RCC 7860 (cell line): ENCODE results near the gene METTL15.
"Not testable (repeated sequence)": the region's sequence is repeated elsewhere in the genome, so short reads cannot be mapped to it uniquely, and the experiment has no call there.

ENCODE experiments used
- DNase-seq: peaks from one replicate; pipeline ENCODE4 v3.0.0-alpha.2; 2015; ENCODE audit warnings: low spot score
- FAIRE-seq: peaks from 2 replicates; lab custom pipeline; 2012; peaks lifted over from hg19 to GRCh38; lab: Jason Lieb, UNC

METTL15 gene, protein sequence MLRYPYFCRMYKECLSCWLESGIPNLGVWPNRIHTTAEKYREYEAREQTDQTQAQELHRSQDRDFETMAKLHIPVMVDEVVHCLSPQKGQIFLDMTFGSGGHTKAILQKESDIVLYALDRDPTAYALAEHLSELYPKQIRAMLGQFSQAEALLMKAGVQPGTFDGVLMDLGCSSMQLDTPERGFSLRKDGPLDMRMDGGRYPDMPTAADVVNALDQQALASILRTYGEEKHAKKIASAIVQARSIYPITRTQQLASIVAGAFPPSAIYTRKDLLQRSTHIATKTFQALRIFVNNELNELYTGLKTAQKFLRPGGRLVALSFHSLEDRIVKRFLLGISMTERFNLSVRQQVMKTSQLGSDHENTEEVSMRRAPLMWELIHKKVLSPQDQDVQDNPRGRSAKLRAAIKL

DNA sequence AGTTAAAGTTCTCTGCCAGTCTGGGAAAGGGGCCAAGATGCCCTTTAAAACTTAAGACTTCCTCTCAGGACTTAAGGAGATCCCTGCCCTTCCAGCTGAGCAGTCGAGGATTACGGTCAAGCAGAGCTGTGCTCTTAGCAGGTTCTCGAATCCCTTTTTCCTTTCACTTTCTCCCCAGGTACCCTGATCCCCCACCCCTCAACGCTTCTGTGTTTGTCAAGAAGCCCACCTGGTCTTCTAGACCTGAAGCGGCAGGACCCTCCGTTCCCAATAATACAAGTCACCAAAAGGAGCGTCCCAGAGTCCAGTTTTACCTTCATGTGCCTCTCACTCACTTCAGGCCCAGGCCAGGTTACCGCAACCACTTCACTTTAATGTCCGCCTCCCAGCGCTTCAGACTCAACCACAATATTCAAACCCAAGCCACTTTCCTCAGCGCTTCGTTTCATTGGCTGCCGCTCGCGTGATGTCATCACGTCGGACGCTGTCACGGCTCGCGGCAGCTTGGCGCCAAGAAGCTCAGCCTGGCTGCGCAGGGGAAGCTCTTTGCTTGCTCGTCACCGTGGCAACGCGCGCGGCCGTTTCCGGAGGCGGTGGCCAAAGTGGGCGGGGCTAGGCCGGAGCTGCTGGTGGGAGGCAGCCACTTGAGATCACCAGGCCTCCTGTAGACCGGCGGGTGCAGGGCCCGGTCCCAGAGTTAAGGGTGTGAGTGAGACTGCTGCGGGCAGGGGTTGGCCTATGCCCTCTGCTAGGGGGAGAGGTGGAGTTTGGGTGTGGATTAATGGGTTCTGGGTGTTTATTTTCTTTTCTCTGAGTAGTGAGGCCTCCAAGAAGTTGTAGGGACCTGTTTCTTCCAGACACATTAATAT lies at the start of gene METTL15, which contains the start of gene KIF18A:
Gene METTL15, plus strand, starts transcription at position 639 of the 869 bp plus-strand sequence. CDS start 4,947 bp downstream, outside the sequence.
Gene KIF18A, minus strand, starts transcription at position 407 of the 869 bp plus-strand sequence. CDS start 10,209 bp downstream, outside the sequence.
- DNase-seq (peak; percentile 97), FAIRE-seq (peak; percentile 88)

DNA sequence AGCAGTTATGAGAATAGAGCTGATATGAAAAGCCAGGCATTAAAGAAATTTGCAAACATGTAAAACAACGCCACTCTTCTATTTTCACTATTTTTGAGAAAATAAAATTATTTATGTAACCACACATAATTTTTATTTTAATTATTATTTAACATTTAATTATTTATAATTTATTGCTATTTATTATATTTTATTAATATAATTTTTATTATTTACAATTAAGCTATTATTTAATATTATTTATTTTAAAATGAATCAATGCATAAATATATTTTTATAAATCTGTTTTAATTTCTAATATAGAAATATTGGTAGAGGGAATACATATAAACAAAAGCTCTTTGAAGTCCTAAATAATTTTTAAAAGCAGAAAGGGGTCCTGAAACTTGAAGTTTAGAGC lies 36.9 kb upstream of the METTL15 start:
- FAIRE-seq = peak; percentile 73
- DNase-seq = no peak

DNA sequence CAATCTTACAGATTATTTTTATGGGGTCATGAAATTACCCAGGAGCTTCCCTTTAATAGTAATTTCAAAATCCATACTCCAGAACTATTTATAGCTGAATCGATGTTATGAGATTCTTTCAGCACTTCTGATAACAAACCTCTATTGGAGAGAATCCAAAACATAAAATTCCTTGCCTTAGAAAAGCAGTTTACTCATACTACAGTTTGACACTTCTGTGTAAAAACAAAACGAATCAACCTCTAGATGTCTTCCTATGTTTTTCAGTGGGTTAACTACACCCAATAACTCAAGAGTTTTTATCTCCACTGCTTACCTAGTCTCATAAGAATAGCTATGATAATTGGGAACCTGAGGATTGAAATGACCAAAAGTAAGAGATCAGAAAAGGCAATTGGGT lies 35.9 kb upstream of the METTL15 start:
- FAIRE-seq = no peak

DNA sequence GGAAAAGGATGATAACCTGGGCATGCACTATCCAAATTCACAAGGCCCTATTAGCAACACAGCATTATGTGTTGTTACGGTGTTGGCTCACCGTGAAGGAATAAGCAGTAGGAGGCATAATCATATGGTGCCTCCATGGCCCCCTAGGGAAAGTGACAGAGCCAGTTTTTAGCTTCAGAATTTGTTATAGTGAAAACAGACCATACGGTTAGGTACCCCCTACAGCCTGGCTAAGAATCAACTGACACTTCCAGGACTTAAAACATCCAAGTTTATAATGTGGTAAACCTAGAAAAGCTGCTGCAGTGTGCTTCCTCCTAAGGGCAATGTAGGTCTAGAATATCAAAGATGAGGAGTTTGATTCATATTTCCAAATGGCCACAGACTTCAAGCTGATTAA lies 30.7 kb upstream of the METTL15 start:
- FAIRE-seq (no peak), DNase-seq (no peak)

More for the DNA sequence above, 35.9 kb upstream of the METTL15 start:
- no peak for DNase-seq

DNA sequence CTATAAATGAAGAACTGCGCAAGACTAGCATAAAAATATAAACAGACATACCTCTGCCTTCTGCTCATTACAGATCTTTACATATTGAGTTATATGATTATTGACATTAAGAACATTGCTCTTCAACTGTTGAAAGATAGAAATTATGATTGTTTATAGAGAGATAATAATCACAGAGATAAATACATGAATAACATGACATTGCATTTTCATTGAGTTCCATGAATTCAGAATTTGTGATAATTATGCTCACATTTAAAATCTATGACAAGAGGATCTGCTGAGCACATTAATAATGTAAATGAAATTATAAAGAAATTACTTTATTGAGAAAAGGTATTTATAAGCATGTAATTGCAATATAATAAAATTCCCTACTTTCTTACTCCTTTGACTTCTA lies 25.1 kb upstream of the METTL15 start:
- no peak for FAIRE-seq

DNA sequence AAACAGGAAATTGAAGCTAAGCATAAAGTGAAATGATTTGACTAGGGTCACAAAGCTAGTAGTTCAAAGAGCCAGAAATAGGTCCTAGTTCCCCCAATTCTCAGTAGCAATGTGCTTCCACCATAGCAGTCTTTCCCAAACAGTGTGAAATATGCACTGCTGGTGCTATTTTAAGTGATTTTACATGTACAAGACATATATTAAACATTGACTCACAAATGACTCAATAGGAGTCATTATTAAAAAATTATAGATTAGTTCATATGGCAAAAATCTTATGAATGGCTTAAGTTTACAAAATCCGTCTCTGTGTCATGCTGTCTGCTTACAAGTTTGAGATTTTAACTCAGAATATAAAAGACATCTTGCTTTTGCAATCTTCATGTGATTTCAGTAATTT lies 21.6 kb upstream of the METTL15 start:
- FAIRE-seq (no peak), DNase-seq (peak; percentile 9)

More for the DNA sequence above, 25.1 kb upstream of the METTL15 start:
- no peak for DNase-seq

DNA sequence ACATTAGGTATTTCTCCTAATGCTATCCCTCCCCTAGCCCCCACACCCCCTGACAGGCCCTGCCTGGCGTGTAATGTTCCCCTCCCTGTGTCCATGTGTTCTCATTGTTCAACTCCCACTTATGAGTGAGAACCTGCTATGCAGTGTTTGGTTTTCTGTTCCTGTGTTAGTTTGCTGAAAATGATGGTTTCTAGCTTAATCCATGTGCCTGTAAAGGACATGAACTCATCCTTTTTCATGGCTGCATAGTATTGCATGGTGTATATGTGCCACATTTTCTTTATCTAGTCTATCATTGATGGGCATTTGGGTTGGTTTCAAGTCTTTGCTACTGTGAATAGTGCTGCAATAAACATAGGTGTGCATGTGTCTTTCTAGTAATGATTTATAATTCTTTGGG lies 21.0 kb upstream of the METTL15 start:
- not testable (repeated sequence) for DNase-seq, FAIRE-seq

DNA sequence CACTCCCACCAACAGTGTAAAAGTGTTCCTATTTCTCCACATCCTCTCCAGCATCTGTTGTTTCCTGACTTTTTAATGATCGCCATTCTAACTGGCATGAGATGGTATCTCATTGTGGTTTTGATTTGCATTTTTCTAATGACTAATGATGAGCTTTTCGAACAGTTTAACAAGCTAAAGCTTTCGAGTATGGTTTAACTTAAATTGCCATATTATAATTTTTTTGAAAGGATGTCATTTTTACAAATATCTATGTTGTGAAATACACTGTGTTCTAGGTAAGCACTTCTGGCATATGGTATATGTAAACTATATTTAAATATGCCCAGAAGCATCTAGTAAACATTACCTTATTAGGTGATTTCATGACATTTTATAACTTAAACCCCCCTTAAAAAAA lies 20.5 kb upstream of the METTL15 start:
- not testable (repeated sequence) for DNase-seq, FAIRE-seq

DNA sequence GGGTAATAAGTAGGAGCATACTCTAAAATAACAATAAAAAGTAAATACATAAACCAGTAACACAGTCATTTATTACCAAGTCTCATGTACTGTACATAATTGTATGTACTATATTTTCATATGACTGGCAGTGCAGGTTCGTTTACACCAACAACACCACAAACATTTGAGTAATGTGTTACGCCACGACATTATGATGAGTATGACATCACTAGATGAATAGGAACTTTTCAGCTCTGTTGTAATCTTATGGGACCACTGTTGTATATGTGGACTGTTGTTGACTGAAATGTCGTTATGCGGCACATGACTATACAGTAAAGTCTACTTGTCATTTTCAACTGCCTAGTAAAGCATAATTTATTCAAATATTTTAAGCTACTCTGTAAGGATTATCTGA lies 18.8 kb upstream of the METTL15 start:
- DNase-seq (no peak), FAIRE-seq (no peak)

DNA sequence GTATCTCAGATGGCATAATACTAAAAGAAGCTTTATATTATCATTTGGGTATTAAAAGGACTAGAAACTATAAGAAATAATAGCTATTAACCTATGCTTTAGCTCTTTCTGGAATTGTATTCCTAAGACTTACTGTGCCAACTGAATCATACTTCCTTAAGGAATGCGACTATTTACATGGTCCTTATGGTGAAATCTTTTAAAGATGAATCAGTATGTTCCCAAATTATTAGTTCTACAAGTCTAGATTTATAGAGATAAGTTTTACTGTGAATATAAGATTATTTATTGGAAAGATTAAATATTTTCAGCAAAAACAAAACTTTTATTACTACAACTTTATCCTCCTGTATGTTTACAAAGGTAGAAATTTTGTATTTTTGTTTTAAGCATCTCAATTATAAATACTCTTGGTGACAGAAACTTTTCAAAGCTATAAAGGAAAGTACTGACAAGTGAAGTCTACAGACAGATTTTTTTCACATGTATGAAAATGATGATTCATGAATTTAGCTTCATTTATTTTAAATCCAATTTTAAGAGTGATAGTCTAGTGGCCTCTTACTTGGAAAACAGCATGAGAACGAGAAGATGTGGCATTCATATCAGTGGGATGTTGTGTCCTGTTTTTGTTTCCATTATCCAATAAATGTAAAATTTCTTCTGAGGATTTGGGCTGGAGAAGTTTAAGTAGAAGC lies 18.0 kb upstream of the METTL15 start:
- FAIRE-seq (no peak), DNase-seq (no peak)

DNA sequence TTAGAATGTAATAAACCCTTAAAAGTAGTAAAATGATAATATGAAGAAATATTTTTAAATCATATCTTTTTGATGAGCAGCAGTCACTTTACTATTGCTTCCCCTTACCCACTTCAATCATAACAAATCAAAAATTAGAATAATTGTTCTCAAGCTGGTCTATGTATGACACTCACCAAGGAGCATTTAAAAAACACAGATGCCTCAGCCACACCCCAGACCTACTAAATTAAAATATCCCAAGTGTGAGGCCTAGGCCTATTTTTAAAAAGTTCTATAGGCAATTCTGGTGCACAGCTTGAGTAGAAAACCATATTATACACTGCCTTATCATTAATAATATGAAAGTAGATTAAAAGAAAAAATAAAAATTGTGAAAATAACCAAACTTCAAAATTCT lies 15.4 kb upstream of the METTL15 start:
- no peak for FAIRE-seq

DNA sequence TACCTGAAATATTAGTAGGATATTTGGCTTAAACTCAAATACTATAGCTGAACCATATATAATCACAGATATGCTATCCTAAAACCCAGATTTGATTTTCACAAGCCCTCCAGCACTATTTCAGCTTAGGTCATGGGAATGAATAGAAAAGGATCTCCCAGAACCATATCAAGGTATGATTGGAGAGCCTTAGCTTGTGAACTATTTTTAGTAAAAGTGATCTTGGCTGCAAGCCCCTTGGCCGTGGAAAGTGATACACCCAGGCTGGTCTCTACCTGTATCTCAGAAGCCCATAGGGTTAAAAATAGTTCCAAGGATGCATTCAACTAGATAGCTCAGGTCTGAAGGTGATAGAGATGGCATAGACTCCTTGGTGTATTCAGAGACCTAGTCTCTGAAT lies 9.9 kb upstream of the METTL15 start:
- DNase-seq (no peak), FAIRE-seq (no peak)

More for the DNA sequence above, 15.4 kb upstream of the METTL15 start:
- no peak for DNase-seq

DNA sequence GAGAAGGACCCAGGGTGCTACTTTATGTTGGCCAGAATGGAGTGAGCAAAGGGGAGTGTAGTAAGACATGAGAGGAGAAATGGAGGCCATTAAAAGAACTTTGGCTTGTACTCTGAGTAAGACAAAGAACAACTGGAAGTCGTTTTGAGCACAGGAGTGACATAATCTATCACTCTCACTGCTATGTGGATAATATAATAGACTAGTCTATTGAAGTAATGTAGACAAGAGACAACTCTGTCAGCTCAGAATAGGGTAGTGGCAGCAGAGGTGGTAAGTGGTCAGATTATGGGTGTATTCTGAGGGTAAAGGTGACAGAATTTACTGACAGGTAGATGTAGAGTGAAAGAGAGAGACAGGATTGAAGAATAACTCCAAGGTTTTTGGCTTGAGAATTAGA lies 8.5 kb upstream of the METTL15 start:
- DNase-seq (no peak), FAIRE-seq (no peak)

DNA sequence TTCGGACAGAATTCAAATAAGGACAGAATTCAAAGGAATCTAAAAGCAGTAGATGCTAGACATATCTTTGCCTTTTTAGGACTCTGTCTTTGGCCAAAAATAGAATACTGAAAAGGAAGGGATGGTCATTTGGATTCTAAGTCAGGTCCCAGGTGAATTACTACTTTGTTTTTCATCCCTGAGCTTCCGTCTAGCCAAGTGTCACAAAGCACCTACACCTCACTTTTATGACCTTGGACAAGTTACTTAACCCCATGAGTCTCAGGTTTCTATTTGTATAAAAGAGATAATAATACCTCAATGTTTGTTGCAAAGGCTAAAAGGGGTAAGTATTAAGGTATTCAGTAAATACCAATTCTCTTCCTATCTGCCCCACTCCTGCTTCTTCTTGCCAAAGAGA lies 7.5 kb upstream of the METTL15 start:
- FAIRE-seq = no peak
- no peak for DNase-seq

DNA sequence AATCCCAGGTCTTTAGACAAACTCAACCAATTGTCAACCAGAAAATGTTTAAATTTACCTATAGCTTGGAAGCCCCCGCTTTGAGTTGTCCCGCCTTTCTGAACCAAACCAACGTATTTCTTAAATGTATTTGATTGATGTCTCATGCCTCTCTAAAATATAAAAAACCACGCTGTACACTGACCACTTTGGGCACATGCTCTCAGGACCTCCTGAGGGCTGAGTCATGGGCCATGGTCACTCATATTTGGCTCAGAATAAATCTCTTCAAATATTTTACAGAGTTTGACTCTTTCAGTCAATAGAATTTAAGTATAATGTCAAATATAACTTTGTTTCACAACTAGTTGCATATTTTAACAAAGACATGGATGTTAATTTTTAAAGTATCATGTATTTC lies 5.9 kb upstream of the METTL15 start:
- peak; percentile 73 for FAIRE-seq
- DNase-seq = not testable (repeated sequence)

DNA sequence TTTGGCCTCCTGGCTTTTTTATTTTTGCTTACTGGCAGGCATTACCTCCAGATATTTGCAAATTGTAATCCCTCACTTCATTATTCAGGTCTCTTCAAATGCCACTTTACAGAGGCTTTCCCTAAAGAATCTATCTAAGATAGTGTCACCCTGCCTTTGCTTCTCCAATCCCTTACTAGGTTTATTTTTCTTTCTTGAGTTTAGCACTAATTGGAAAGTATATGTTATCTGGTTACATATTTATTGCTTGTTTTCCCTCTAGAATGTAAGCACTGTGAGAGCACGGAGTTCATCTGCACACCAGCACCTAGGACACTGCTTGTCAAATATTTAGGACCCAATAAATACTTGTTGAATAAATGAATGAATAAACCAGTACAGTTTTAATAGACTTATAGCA lies 3.8 kb upstream of the METTL15 start:
- DNase-seq (no peak), FAIRE-seq (no peak)

DNA sequence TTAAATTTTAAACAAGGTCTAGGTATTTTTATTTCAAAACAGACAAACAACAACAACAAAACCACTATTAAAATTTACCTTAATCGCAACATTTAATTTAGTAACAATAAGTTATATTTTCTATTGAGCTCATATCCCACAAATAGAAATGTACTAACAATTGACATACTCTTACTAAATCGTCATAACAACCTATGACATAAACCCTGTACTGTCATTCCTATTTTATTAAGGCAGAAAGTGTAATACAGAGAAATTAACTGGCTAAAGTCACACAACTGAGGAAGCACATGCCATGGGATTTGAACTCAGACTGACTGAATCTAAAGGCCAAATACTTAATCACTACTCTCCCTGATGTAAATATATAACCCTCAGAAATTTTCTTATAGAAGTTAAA lies 3.2 kb upstream of the METTL15 start:
- FAIRE-seq = no peak
- no peak for DNase-seq

DNA sequence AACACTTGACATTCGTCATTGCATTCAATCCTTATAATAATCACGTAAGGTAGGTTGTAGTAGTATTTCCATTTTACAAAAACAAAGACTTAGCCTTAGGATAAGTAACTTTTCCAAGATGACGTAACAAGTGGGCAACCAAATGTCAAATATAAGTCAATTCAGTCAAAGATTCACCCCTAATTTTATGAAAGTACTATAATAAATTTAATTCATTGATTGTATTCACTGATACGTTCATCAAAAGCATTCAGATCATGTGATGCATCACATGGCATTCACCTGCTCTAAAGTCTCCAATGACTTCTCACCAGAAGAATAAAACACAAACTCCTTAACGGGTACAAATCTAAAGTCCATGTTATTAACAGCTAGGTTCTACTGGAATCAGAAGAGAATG lies 2.3 kb upstream of the METTL15 start:
- FAIRE-seq = no peak

DNA sequence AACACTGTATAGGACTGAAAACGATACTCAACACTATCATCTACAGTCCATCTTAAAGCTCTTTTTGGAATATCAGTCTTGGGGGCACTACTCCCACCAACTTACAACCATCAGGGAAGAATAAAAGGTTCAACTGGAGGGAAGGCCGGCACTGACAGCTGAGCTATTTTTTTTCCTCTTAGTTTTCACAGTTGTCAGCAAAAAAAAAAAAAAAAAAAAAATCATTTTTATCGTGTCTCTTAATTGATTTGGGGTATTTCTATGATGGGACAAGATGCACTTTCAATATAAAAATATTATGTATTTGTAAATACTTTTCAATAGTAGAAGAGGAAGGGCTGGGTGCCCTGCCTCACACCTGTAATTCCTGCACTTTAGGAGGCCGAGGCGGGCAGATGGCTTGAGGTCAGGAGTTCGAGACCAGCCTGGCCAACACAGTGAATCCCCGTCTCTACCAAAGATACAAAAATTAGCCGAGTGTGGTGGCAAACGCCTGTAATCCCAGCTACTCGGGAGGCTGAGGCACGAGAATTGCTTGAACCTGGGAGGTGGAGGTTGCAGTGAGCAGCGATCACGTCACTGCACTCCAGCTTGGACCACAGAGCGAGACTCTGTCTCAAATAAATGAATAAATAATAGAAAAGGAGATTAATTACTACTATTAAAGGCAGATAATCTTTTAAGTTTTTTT lies 1.7 kb upstream of the METTL15 start:
- no peak for DNase-seq
- no peak for FAIRE-seq

More for the DNA sequence above, 2.3 kb upstream of the METTL15 start:
- DNase-seq = no peak

DNA sequence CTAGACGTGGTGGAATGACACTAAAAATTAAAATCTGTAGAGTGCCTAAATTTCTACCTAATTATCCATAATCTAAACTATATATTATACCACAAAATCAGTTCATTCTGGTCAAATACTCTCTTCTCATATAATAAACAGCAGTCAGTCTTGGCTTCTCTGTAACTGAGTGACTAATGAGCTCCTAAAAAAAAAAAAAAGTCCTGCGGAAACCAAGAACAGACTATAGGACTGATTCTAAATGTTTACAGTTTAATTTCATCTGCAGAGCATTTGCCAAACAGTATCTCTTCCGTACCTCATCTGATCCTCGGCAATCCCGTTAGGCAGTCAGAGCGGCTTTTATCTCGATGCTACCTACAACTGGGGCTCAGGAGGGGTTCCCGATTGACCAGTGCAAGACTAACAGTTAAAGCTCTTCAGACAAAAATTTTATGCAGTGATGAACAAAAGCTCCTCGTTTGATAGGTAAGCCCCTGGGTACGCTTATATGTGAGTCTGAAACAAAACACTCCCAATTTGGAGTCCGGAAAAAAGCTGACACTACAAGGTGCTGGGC lies 918 bp upstream of the METTL15 start:
- FAIRE-seq (no peak), DNase-seq (no peak)
